A673 (cell line): ENCODE data around the gene XRCC3.

Source experiments
- CTCF ChIP-seq: fragments of 300-800, 200-600 bp; sonication (generic); conservative IDR thresholded peaks from 2 replicates; pipeline ENCODE4 v1.5.1; 2017; ENCODE audit warnings: low read depth, mild to moderate bottlenecking, antibody characterized with exemption, low read length, moderate library complexity, mixed read lengths
- EZH2 ChIP-seq: fragments of 200-600 bp; sonication (generic); IDR thresholded peaks from 2 replicates; pipeline ENCODE4 v1.6.1; 2017; ENCODE audit warnings: borderline replicate concordance, low read depth, mild to moderate bottlenecking, mixed read lengths, antibody characterized with exemption, low read length; ENCODE audit not compliant: poor library complexity, severe bottlenecking

- no peak for TF ChIP-seq CTCF
- no peak for TF ChIP-seq EZH2
Observed at GRCh38 chr14:103742499-103743255, 27.4 kb upstream of the XRCC3 start.
